ENCODE results near the gene CHCHD5. TPM values are rescaled to one million over a fixed set of nuclear protein-coding genes. Genes with fewer than 3 reads are reported as not detected.

Gene CHCHD5
- total RNA-seq, 1 experiment from 2014 or later: 25.4 TPM

DNA sequence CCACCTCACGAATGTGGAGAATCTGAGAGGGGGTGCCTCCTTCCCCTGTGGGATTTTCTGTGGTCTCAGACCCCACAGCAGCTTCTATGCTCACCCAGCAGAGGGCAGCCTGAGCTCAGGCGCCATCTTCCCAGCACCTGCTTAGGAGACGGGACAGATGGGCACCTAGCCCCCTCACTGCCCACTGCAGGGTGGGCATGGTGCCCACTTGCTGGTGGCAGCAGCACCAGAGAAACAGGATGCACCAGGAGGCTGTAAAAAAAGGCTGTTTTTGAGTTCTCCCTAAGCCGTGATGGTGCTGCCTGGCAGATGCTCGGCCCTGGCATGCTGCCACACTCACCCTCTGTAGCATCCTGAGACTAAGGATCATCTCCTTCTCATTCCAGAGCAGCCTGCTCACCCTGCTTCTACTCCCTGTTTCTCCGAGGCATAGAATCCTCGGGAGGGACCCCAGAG, 42.2 kb downstream of the CHCHD5 start:
- H3K4me2 ChIP-seq (ENCODE audit: low read length): peak overlapping the region; percentile 71
- ChIA-PET POLR2A (ENCODE audit: unreplicated experiment) (interaction anchor here (1.2 kb wide), 1 partner anchor 19 kb away, joined by 10 read pairs; the partner anchor contains the start of gene SLC20A1), CTCF (interaction anchor here (0.6 to 1.4 kb wide), 5 partner anchors 17 to 100 kb away, joined by 3 to 9 read pairs (median 4); partner anchors contain the start of gene SLC20A1)
- peak overlapping the region; percentile 47; the same call in 1 of the 2 replicates for H3K4me3 ChIP-seq (ENCODE audit: low read length)
- no peaks in the 10 kb centered on the region for H3K36me3 ChIP-seq (ENCODE audit: low read depth, low read length)
- H3K27me3 ChIP-seq (ENCODE audit: low read length): no peaks in the 10 kb centered on the region
- peaks cover 93% of the 10 kb centered on the region for H3K4me1 ChIP-seq (ENCODE audit: insufficient read depth, low read length)
- H3K9ac ChIP-seq (ENCODE audit: low read length): peak overlapping the region; percentile 74
- H3K27ac ChIP-seq (ENCODE audit: low read length): peak overlapping the region; percentile 94
- DNase-seq (peak; percentile 72), ATAC-seq (peak; percentile 37)
- H3K79me2 ChIP-seq (ENCODE audit: low read length): peaks cover 9% of the 10 kb centered on the region; the same call in 1 of the 2 replicates
- intact Hi-C loops (cut with micrococcal nuclease): loop anchor here (1.0 kb wide), 5 partner anchors 14 to 100 kb away; no protein-coding TSS in a partner anchor
- no peaks in the 10 kb centered on the region for H3K9me2 ChIP-seq (replicated peaks; ENCODE audit: low read length)
- no TSS peak for BruUV-seq (replicated peaks)
- TF ChIP-seq, protein P1, sequence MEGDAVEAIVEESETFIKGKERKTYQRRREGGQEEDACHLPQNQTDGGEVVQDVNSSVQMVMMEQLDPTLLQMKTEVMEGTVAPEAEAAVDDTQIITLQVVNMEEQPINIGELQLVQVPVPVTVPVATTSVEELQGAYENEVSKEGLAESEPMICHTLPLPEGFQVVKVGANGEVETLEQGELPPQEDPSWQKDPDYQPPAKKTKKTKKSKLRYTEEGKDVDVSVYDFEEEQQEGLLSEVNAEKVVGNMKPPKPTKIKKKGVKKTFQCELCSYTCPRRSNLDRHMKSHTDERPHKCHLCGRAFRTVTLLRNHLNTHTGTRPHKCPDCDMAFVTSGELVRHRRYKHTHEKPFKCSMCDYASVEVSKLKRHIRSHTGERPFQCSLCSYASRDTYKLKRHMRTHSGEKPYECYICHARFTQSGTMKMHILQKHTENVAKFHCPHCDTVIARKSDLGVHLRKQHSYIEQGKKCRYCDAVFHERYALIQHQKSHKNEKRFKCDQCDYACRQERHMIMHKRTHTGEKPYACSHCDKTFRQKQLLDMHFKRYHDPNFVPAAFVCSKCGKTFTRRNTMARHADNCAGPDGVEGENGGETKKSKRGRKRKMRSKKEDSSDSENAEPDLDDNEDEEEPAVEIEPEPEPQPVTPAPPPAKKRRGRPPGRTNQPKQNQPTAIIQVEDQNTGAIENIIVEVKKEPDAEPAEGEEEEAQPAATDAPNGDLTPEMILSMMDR (conservative IDR thresholded peaks at IDR 0.05; ENCODE audit: low read depth, low read length): peak; percentile 95
- no peak for TF ChIP-seq EZH2phosphoT487 (IDR thresholded peaks at IDR 0.05; ENCODE audit: borderline replicate concordance, low read length)
- H2AFZ ChIP-seq (ENCODE audit: low read length): peak overlapping the region; percentile 37
- H3K9me3 ChIP-seq (ENCODE audit: low read length): no peaks in the 10 kb centered on the region
- H3F3A ChIP-seq (ENCODE audit: low read length, unreplicated experiment): peaks cover 13% of the 10 kb centered on the region
- H4K20me1 ChIP-seq (ENCODE audit: low read length): no peaks in the 10 kb centered on the region

- Histone ChIP-seq H3K9me2 (replicated peaks; ENCODE audit: low read length) (no peaks in the 10 kb centered on the region), H3F3A (ENCODE audit: low read length, unreplicated experiment) (peaks cover 13% of the 10 kb centered on the region), H3K4me2 (ENCODE audit: low read length) (peak overlapping the region; percentile 71), H3K9me3 (ENCODE audit: low read length) (no peaks in the 10 kb centered on the region), H3K79me2 (ENCODE audit: low read length) (peaks cover 9% of the 10 kb centered on the region; the same call in 1 of the 2 replicates), H3K27ac (ENCODE audit: low read length) (peak overlapping the region; percentile 94), H4K20me1 (ENCODE audit: low read length) (no peaks in the 10 kb centered on the region), H3K36me3 (ENCODE audit: low read depth, low read length) (no peaks in the 10 kb centered on the region), H3K4me3 (ENCODE audit: low read length) (peak overlapping the region; percentile 47; the same call in 1 of the 2 replicates), H3K4me1 (ENCODE audit: insufficient read depth, low read length) (peaks cover 89% of the 10 kb centered on the region), H3K27me3 (ENCODE audit: low read length) (no peaks in the 10 kb centered on the region), H3K9ac (ENCODE audit: low read length) (peak overlapping the region; percentile 74), H2AFZ (ENCODE audit: low read length) (peak overlapping the region; percentile 37)
- ChIA-PET CTCF (interaction anchor here (0.6 to 1.4 kb wide), 7 partner anchors 17 to 441 kb away, joined by 3 to 16 read pairs (median 4); partner anchors contain the start of gene SLC20A1), POLR2A (ENCODE audit: unreplicated experiment) (interaction anchor here (0.6 to 1.2 kb wide), 2 partner anchors 17 to 18 kb away, joined by 3 to 10 read pairs; partner anchors contain the start of gene SLC20A1)
- ATAC-seq (peak; percentile 74), DNase-seq (peak; percentile 96)
- intact Hi-C loops (cut with micrococcal nuclease): loop anchor here (1.0 kb wide), 3 partner anchors 13 to 99 kb away; no protein-coding TSS in a partner anchor
- TSS peak; percentile 99 for BruUV-seq (replicated peaks)
- TF ChIP-seq, protein P1 (conservative IDR thresholded peaks at IDR 0.05; ENCODE audit: low read depth, low read length): no peak
- TF ChIP-seq EZH2 (IDR thresholded peaks at IDR 0.05; ENCODE audit: low read length, unreplicated experiment) (no peak), EZH2phosphoT487 (IDR thresholded peaks at IDR 0.05; ENCODE audit: borderline replicate concordance, low read length) (no peak)
Observed at GRCh38 chr2:112627060-112628040, 42.9 kb downstream of the CHCHD5 start.
